K562 treated with DMSO at 1 percent for 12 hours (cell line): ENCODE data around the gene B4GAT1. TPM values are rescaled to one million over a fixed set of nuclear protein-coding genes. Genes with fewer than 3 reads are reported as not detected.

Source experiments
- total RNA-seq: library from RNA; unstranded; fragments of 300-600 nt; gene quantifications from 2 replicates; pipeline ENCODE4 v1.2.3, GENCODE V29; 2022; ENCODE audit not compliant: insufficient read depth

The B4GAT1 gene
- 27.4 and 34.3 TPM in 2 replicates for total RNA-seq

GRCh38 chr11:66347425-66348276 is at the start of gene B4GAT1:
B4GAT1 (minus strand) TSS chr11:66347629; CDS start chr11:66347545, 84 bp downstream.

GRCh38 chr11:66371627-66372415 is 24.4 kb upstream of the B4GAT1 start, which contains the start of gene SLC29A2:
SLC29A2 (minus strand) TSS chr11:66371760; CDS start chr11:66371591, 169 bp downstream.

GRCh38 chr11:66344550-66345315 is 2.7 kb downstream of the B4GAT1 start, which contains the start of gene BRMS1:
BRMS1 (minus strand) TSS chr11:66345104; CDS start chr11:66342234, 2,870 bp downstream.

GRCh38 chr11:66336234-66337102 is 11.0 kb downstream of the B4GAT1 start, which contains the start of gene RIN1:
RIN1 (minus strand) TSS chr11:66336434; CDS start chr11:66336402, 32 bp downstream.

GRCh38 chr11:66316849-66317251 is 30.6 kb downstream of the B4GAT1 start, which contains the start of gene CD248:
CD248 (minus strand) TSS chr11:66317044; CDS start chr11:66317027, 17 bp downstream.

Other genes with a start within 250 kb of the B4GAT1 start
- gene KLC2, start 89.9 kb downstream of the B4GAT1 start, total RNA-seq, result 27.7 and 41.5 TPM in 2 replicates
- 147 and 150 TPM in 2 replicates for gene RAB1B, start 79.0 kb downstream of the B4GAT1 start, total RNA-seq
- not detected in 2 replicates for gene CNIH2, start 69.5 kb downstream of the B4GAT1 start, total RNA-seq
- 106 and 126 TPM in 2 replicates for gene YIF1A, start 58.5 kb downstream of the B4GAT1 start, total RNA-seq
- gene TMEM151A, start 55.7 kb downstream of the B4GAT1 start, total RNA-seq, result not detected in 2 replicates
- gene CD248, start 30.6 kb downstream of the B4GAT1 start, total RNA-seq, result not detected in 2 replicates
- 0.59 and 0.91 TPM in 2 replicates for gene RIN1, start 11.2 kb downstream of the B4GAT1 start, total RNA-seq
- gene BRMS1, start 2.5 kb downstream of the B4GAT1 start, total RNA-seq, result 44.7 and 57.8 TPM in 2 replicates
- gene SLC29A2, start 24.1 kb upstream of the B4GAT1 start, total RNA-seq, result 7.5 and 12.2 TPM in 2 replicates
- not detected in 2 replicates for gene NPAS4, start 73.4 kb upstream of the B4GAT1 start, total RNA-seq
- 44.5 and 73.2 TPM in 2 replicates for gene MRPL11, start 91.2 kb upstream of the B4GAT1 start, total RNA-seq
- 4.0 and 7.5 TPM in 2 replicates for gene PELI3, start 119.3 kb upstream of the B4GAT1 start, total RNA-seq
- 41.1 and 42.9 TPM in 2 replicates for gene DPP3, start 132.8 kb upstream of the B4GAT1 start, total RNA-seq
- 8.5 and 13.5 TPM in 2 replicates for gene BBS1, start 163.0 kb upstream of the B4GAT1 start, total RNA-seq
- gene ZDHHC24, start 198.4 kb upstream of the B4GAT1 start, total RNA-seq, result 6.9 and 8.6 TPM in 2 replicates
- gene ACTN3, start 199.3 kb upstream of the B4GAT1 start, total RNA-seq, result not detected in 2 replicates
- gene CTSF, start 221.0 kb upstream of the B4GAT1 start, total RNA-seq, result 20.3 and 24.5 TPM in 2 replicates
- not detected in 2 replicates for gene CCDC87, start 245.4 kb upstream of the B4GAT1 start, total RNA-seq
- 40.3 and 40.4 TPM in 2 replicates for gene CCS, start 245.6 kb upstream of the B4GAT1 start, total RNA-seq